GDM1 (cell line): ENCODE data around the gene RUNX2.
A peak's percentile ranks its signal among the peaks of the same experiment; 100 is the strongest.

Experiments
- DNase-seq: peaks from one replicate; lab custom pipeline; 2025; lab: John Stamatoyannopoulos, UW

Gene RUNX2

GRCh38 chr6:45487645-45488044 is 159.5 kb downstream of the RUNX2 start:
- DNase-seq = no peak

- DNase-seq = no peak
Measured at GRCh38 chr6:45488269-45488668, 160.1 kb downstream of the RUNX2 start.

- no peak for DNase-seq
Measured at GRCh38 chr6:45488889-45489288, 160.8 kb downstream of the RUNX2 start.

- no peak for DNase-seq
Measured at GRCh38 chr6:45491048-45491735, 163.1 kb downstream of the RUNX2 start.

- no peak for DNase-seq
Measured at GRCh38 chr6:45491874-45492273, 163.7 kb downstream of the RUNX2 start.

- DNase-seq = no peak
Measured at GRCh38 chr6:45493761-45494160, 165.6 kb downstream of the RUNX2 start.

- no peak for DNase-seq
Measured at GRCh38 chr6:45494416-45495135, 166.4 kb downstream of the RUNX2 start.

- peak; percentile 87 for DNase-seq
Measured at GRCh38 chr6:45495429-45496084, 167.4 kb downstream of the RUNX2 start.

GRCh38 chr6:45496085-45496433 is 167.9 kb downstream of the RUNX2 start:
- no peak for DNase-seq

- DNase-seq = no peak
Measured at GRCh38 chr6:45498591-45498990, 170.5 kb downstream of the RUNX2 start.

GRCh38 chr6:45500924-45501816 is 173.0 kb downstream of the RUNX2 start:
- no peak for DNase-seq

GRCh38 chr6:45502456-45502855 is 174.3 kb downstream of the RUNX2 start:
- DNase-seq = no peak

GRCh38 chr6:45504947-45505346 is 176.8 kb downstream of the RUNX2 start:
- no peak for DNase-seq

- DNase-seq = no peak
Measured at GRCh38 chr6:45505470-45505869, 177.3 kb downstream of the RUNX2 start.

- no peak for DNase-seq
Measured at GRCh38 chr6:45507186-45507585, 179.1 kb downstream of the RUNX2 start.

GRCh38 chr6:45509426-45509825 is 181.3 kb downstream of the RUNX2 start:
- DNase-seq = no peak

GRCh38 chr6:45512717-45513116 is 184.6 kb downstream of the RUNX2 start:
- DNase-seq = no peak

GRCh38 chr6:45513213-45513618 is 185.1 kb downstream of the RUNX2 start:
- DNase-seq = no peak

GRCh38 chr6:45513843-45514242 is 185.7 kb downstream of the RUNX2 start:
- DNase-seq = no peak

GRCh38 chr6:45514454-45515230 is 186.5 kb downstream of the RUNX2 start:
- DNase-seq = no peak

GRCh38 chr6:45518013-45518720 is 190.0 kb downstream of the RUNX2 start:
- no peak for DNase-seq
